Activated CD8-positive, alpha-beta T cell treated with anti-CD3 and anti-CD28 coated beads, Interleukin-2, amount 10 ng/mL, durations not matched to agents 7 days and 5 days (primary cell): ENCODE results near the gene NTPCR. TPM values are rescaled to one million over a fixed set of nuclear protein-coding genes. Genes with fewer than 3 reads are reported as not detected.
A peak's percentile ranks its signal among the peaks of the same experiment; 100 is the strongest.
"Not testable (repeated sequence)": the region's sequence is repeated elsewhere in the genome, so short reads cannot be mapped to it uniquely, and the experiment has no call there.

Experiments used
- ATAC-seq: fragments of 150-1000 bp; cut with Tn5 transposase; one replicate; pipeline ENCODE4 v1.10.0; 2021; ENCODE audit warnings: moderate library complexity
- CTCF ChIA-PET: fragments of 350-600 bp; sonication (Branson Sonifier 250); formaldehyde crosslinking; loops from one replicate; lab custom pipeline; 2021; ENCODE audit warnings: antibody characterized with exemption; lab: Charles Lee
- POLR2A ChIA-PET: fragments of 350-600 bp; sonication (Branson Sonifier 250); formaldehyde crosslinking; loops from one replicate; lab custom pipeline; 2021; ENCODE audit warnings: antibody characterized with exemption; lab: Charles Lee
- DNase-seq: peaks from one replicate; pipeline ENCODE4 v3.0.0-alpha.2; 2020
- H3K27ac Mint-ChIP-seq: one replicate; pipeline ENCODE4 v1.8.0; 2021; ENCODE audit warnings: mild to moderate bottlenecking, mixed read lengths
- H3K27me3 Mint-ChIP-seq: one replicate; pipeline ENCODE4 v1.8.0; 2021; ENCODE audit warnings: low read depth, mixed read lengths
- H3K36me3 Mint-ChIP-seq: one replicate; pipeline ENCODE4 v1.8.0; 2021; ENCODE audit warnings: low read depth, mixed read lengths
- H3K4me1 Mint-ChIP-seq: one replicate; pipeline ENCODE4 v1.8.0; 2021; ENCODE audit warnings: low read depth, mixed read lengths
- H3K4me3 Mint-ChIP-seq: one replicate; pipeline ENCODE4 v1.8.0; 2021; ENCODE audit warnings: mild to moderate bottlenecking, mixed read lengths
- H3K9me3 Mint-ChIP-seq: one replicate; pipeline ENCODE4 v1.8.0; 2022; ENCODE audit warnings: mixed read lengths; ENCODE audit not compliant: insufficient read depth
- total RNA-seq, 2 experiments: library from RNA; stranded (reverse); gene quantifications; one replicate each; pipeline ENCODE4 v1.2.3, GENCODE V29; 2021

NTPCR gene
- total RNA-seq, 2 experiments from 2014 or later = 21.0 to 23.5 TPM

- DNase-seq = no peak
- CTCF ChIA-PET = no interaction called here
- H3K27me3 Mint-ChIP-seq = peaks cover 7% of the 10 kb centered on the region
Measured at GRCh38 chr1:232912845-232913580, 37.4 kb upstream of the NTPCR start.

GRCh38 chr1:232914271-232914670 is 36.1 kb upstream of the NTPCR start:
- H3K4me3 Mint-ChIP-seq, DNase-seq, H3K27me3 Mint-ChIP-seq, H3K27ac Mint-ChIP-seq, POLR2A ChIA-PET, H3K9me3 Mint-ChIP-seq, ATAC-seq, H3K36me3 Mint-ChIP-seq, CTCF ChIA-PET: not testable (repeated sequence)
- peaks cover 20% of the 10 kb centered on the region for H3K4me1 Mint-ChIP-seq

More at GRCh38 chr1:232912845-232913580, 37.4 kb upstream of the NTPCR start:
- Mint-ChIP-seq H3K9me3 (no peaks in the 10 kb centered on the region), H3K4me3 (no peak overlapping the region), H3K27ac (no peak overlapping the region), H3K4me1 (peaks cover 24% of the 10 kb centered on the region), H3K36me3 (no peaks in the 10 kb centered on the region)
- POLR2A ChIA-PET = interaction anchor here (0.9 kb wide), 1 partner anchor 13 kb away, joined by 4 read pairs; no protein-coding TSS in a partner anchor
- no peak for ATAC-seq

GRCh38 chr1:232915212-232915611 is 35.2 kb upstream of the NTPCR start:
- no peaks in the 10 kb centered on the region for H3K9me3 Mint-ChIP-seq
- ATAC-seq (no peak), DNase-seq (no peak)
- peaks cover 11% of the 10 kb centered on the region for H3K4me1 Mint-ChIP-seq
- POLR2A ChIA-PET = interaction anchor here (0.9 kb wide), 1 partner anchor 8 kb away, joined by 3 read pairs; no protein-coding TSS in a partner anchor
- peaks cover 7% of the 10 kb centered on the region for H3K27me3 Mint-ChIP-seq
- no peak overlapping the region for H3K27ac Mint-ChIP-seq
- H3K36me3 Mint-ChIP-seq = peaks cover 2% of the 10 kb centered on the region
- CTCF ChIA-PET = no interaction called here
- H3K4me3 Mint-ChIP-seq = no peak overlapping the region

- H3K36me3 Mint-ChIP-seq = peaks cover 4% of the 10 kb centered on the region
- POLR2A ChIA-PET = no interaction called here
- no peak for DNase-seq
- ATAC-seq = no peak
- H3K9me3 Mint-ChIP-seq = peaks cover 4% of the 10 kb centered on the region
- H3K4me1 Mint-ChIP-seq = peaks cover 4% of the 10 kb centered on the region
- no peak overlapping the region for H3K27ac Mint-ChIP-seq
- H3K4me3 Mint-ChIP-seq = no peak overlapping the region
- CTCF ChIA-PET = interaction anchor here (0.9 kb wide), 1 partner anchor 11 kb away, joined by 3 read pairs; no protein-coding TSS in a partner anchor
- peaks cover 7% of the 10 kb centered on the region for H3K27me3 Mint-ChIP-seq
Measured at GRCh38 chr1:232917053-232917452, 33.4 kb upstream of the NTPCR start.

DNA sequence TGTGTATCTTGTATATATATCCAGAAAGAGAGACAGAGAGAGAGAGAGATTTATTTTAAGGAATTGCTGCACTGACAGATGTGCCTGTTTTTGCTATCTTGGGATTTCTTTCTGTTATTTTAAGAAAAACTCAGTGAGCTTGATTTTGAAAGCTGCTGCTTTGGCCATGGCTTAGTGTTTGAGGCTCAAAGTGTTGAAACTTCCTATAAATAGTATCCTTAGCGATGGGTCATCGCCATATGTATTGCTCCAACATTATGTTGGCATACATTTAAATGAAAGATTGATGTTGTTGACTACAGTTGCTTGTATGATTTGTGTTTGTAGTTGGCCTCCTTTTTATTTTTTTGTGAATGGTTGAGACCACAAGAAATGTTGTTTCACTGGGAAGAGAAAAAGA is 29.0 kb upstream of the NTPCR start:
- CTCF ChIA-PET = no interaction called here

DNA sequence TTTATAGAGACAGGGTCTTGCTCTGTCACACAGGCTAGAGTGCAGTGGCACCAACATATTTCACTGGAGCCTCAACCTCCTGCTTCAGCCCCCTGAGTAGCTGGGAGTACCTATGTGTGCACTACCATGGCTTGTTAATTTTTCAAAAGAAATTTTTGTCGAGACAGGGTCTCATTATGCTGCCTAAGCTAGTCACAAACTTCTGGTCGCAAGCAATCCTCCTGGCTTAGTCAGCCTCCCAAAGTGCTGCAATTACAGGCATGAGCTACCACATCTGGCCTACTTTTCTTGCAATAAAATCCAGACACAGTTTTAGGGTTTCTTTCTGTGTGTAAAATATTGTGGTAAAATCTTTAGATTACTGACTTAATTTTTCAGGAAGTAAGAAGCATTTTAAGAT is 27.9 kb upstream of the NTPCR start:
- ChIA-PET CTCF (no interaction called here), POLR2A (no interaction called here)
- peaks cover 6% of the 10 kb centered on the region for H3K36me3 Mint-ChIP-seq
- H3K4me3 Mint-ChIP-seq = no peak overlapping the region
- DNase-seq = no peak
- H3K27ac Mint-ChIP-seq = no peak overlapping the region
- no peak for ATAC-seq
- peaks cover 37% of the 10 kb centered on the region for H3K4me1 Mint-ChIP-seq
- peaks cover 4% of the 10 kb centered on the region for H3K9me3 Mint-ChIP-seq
- H3K27me3 Mint-ChIP-seq = peaks cover 3% of the 10 kb centered on the region

More for the DNA sequence above, 29.0 kb upstream of the NTPCR start:
- ATAC-seq (no peak), DNase-seq (no peak)
- POLR2A ChIA-PET = no interaction called here
- Mint-ChIP-seq H3K36me3 (peaks cover 6% of the 10 kb centered on the region), H3K4me3 (no peak overlapping the region), H3K4me1 (peaks cover 37% of the 10 kb centered on the region), H3K27ac (no peak overlapping the region), H3K9me3 (peaks cover 4% of the 10 kb centered on the region), H3K27me3 (no peaks in the 10 kb centered on the region)

DNA sequence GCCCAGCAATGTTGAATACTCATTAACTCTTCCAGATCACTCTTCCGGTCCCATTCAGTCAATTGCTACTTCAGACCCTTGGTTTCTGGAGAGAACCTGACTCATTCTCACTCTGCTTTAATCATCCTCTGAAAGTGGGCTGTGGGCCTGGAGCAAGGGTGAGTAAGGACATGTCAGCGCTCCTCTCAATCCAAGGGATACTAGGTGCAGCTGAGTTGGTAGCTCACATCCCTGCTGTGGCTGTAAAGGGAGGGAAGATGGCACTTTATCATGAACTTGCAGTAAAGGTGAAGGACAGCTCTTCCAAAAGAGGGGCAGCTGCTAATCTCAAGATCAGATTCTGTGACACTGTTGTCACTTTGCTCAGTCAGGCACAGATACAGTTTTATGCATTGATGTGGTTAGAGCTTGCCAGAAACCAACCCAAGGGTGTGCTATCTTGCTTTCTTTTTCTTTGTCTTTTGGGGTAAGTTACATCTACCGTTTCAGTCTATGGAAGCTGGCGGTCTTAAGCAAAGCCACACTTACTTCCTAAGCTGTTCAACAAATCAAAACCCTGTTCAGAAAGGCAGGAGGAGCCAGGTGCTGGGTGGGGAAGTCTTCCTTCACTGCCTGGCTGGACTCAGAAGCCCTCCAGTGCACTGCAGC is 26.5 kb upstream of the NTPCR start:
- ChIA-PET CTCF (interaction anchor here (0.7 to 1.2 kb wide), 2 partner anchors 26 to 29 kb away, joined by 3 to 4 read pairs; partner anchors contain the start of gene NTPCR), POLR2A (interaction anchor here (0.6 to 0.8 kb wide), 3 partner anchors 9 to 63 kb away, joined by 3 read pairs; no protein-coding TSS in a partner anchor)
- H3K27me3 Mint-ChIP-seq = peaks cover 4% of the 10 kb centered on the region
- peak overlapping the region; percentile 98 for H3K27ac Mint-ChIP-seq
- peaks cover 4% of the 10 kb centered on the region for H3K9me3 Mint-ChIP-seq
- H3K4me1 Mint-ChIP-seq = peaks cover 37% of the 10 kb centered on the region
- ATAC-seq (peak; percentile 98), DNase-seq (peak; percentile 80)
- H3K4me3 Mint-ChIP-seq = peak overlapping the region; percentile 47
- H3K36me3 Mint-ChIP-seq = peaks cover 6% of the 10 kb centered on the region

DNA sequence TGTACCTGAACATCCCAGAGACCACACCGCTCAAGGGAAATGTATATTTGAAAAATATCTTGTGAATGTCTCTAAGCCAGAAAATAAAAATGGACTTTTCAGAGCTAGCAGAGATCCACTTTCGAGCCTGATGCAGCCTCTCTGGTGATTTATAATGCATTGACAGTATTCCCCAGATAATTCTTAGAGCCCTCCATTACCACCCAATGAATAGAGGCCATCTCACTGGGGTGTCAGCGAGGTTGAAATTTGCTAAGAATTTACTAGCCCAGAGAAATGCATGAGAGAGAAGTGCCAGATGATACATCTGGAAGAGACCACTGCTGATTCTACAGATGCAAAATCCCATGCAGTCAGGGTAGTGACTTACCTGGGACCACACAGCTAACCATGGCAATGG is 25.5 kb upstream of the NTPCR start:
- POLR2A ChIA-PET = no interaction called here
- no peak for DNase-seq
- Mint-ChIP-seq H3K4me1 (peaks cover 37% of the 10 kb centered on the region), H3K4me3 (no peak overlapping the region), H3K36me3 (peaks cover 5% of the 10 kb centered on the region), H3K27me3 (peaks cover 8% of the 10 kb centered on the region), H3K9me3 (peaks cover 4% of the 10 kb centered on the region), H3K27ac (no peak overlapping the region)
- CTCF ChIA-PET = no interaction called here
- ATAC-seq = no peak

GRCh38 chr1:232925421-232926220 is 24.8 kb upstream of the NTPCR start:
- H3K36me3 Mint-ChIP-seq = peaks cover 4% of the 10 kb centered on the region
- ChIA-PET CTCF (no interaction called here), POLR2A (interaction anchor here (0.7 kb wide), 1 partner anchor 13 kb away, joined by 4 read pairs; no protein-coding TSS in a partner anchor)
- no peak overlapping the region for H3K4me3 Mint-ChIP-seq
- no peak for DNase-seq
- peaks cover 4% of the 10 kb centered on the region for H3K9me3 Mint-ChIP-seq
- H3K27ac Mint-ChIP-seq = no peak overlapping the region
- peaks cover 37% of the 10 kb centered on the region for H3K4me1 Mint-ChIP-seq
- H3K27me3 Mint-ChIP-seq = peaks cover 8% of the 10 kb centered on the region
- ATAC-seq = no peak

DNA sequence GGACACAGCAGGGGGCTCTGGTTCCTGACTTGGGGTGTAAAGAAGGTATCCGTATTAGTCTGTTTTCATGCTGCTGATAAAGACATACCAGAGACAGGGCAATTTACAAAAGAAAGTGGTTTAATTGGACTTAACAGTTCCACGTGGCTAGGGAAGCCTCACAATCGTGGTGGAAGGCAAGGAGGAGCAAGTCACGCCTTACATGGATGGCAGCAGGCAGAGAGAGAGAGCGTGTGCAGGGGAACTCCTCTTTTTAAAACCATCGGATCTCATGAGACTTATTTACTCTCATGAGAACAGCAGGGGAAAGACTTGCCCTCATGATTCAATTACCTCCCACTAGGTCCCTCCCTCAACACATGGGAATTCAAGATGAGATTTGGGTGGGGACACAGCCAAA is 23.2 kb upstream of the NTPCR start:
- Mint-ChIP-seq H3K27me3 (peaks cover 12% of the 10 kb centered on the region), H3K4me1 (peaks cover 34% of the 10 kb centered on the region)
- CTCF ChIA-PET = interaction anchor here (1.4 kb wide), 1 partner anchor 9 kb away, joined by 4 read pairs; no protein-coding TSS in a partner anchor
- H3K36me3 Mint-ChIP-seq, H3K9me3 Mint-ChIP-seq, H3K27ac Mint-ChIP-seq, DNase-seq, POLR2A ChIA-PET, ATAC-seq, H3K4me3 Mint-ChIP-seq: not testable (repeated sequence)

DNA sequence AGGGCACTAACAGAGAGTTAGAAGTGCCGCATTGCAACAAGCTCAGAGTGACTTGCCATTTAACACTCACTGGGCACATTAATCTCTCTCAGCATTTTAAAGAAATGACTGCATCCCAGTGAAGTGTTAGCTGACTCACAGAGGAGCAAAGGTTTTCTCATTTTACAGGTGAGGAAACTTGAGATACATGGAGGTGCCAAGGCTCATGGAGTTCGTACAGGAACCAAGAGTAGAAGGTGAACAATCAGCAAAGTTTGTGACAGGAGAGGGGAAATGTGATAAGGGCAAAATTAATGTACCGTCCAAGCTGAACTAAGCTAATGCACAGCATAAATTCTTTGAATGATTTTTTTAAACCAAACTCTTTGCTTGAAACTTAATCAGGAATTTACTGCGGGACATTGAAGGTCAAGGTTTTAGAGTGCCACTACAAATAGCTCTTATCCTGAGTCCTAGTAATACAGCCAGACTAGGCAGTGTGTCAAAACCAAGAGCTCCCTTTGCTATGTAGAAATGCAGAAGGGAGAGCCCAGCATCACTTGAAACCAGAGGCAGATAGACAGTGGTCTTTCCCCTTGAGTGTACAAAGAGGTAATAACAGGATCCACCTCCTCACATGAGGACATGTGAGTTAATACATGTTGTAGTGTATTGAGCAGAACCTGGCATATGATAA is 22.4 kb upstream of the NTPCR start:
- Mint-ChIP-seq H3K4me3 (no peak overlapping the region), H3K27ac (no peak overlapping the region), H3K9me3 (no peaks in the 10 kb centered on the region), H3K4me1 (peaks cover 29% of the 10 kb centered on the region), H3K27me3 (peaks cover 12% of the 10 kb centered on the region), H3K36me3 (peaks cover under 1% of the 10 kb centered on the region)
- ChIA-PET POLR2A (no interaction called here), CTCF (interaction anchor here (1.4 kb wide), 1 partner anchor 9 kb away, joined by 4 read pairs; no protein-coding TSS in a partner anchor)
- DNase-seq (no peak), ATAC-seq (no peak)
